ENCODE measurements around the gene DMPK.
"Not testable (repeated sequence)": the region's sequence is repeated elsewhere in the genome, so short reads cannot be mapped to it uniquely, and the experiment has no call there.

The DMPK gene

DNA sequence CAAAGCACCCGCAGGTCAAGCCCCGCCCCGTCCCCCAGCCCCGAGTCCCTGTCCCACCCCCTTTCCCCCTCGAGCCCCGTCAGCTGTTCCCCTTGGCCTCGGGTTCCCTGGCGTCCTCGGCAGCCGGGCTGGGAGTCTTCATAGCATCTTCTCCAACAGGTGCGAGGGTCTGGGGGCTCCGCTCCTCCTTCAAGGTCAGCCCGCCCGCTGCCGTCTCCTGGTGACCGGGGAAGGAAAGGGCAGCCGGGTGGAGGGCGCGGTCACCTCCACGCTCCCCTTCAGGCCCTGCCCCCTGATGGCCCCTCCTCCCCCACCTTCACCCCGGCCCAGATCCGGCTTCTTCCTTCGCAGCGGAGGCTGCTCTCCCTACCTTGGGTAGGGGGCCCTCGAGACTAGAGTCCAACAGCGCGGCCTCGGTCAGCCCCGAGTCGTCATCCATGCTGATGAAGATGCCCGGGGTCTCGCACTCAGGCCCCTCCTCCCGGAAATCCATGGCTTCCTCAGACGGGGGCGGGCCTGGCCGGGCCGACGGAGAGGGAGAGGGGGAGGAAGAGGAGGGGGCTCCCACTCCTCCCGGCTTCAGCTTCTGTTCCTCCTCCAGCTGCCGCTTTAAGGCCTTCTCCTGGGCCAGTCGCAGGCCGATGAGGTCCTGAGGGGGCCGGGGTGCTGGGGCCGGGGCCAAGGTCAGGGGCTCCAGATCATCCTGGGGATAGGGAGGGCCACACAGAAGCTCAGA lies 33.4 kb upstream of the DMPK start:
- FAIRE-seq (no peak), DNase-seq (ENCODE audit: low spot score) (no peak)

DNA sequence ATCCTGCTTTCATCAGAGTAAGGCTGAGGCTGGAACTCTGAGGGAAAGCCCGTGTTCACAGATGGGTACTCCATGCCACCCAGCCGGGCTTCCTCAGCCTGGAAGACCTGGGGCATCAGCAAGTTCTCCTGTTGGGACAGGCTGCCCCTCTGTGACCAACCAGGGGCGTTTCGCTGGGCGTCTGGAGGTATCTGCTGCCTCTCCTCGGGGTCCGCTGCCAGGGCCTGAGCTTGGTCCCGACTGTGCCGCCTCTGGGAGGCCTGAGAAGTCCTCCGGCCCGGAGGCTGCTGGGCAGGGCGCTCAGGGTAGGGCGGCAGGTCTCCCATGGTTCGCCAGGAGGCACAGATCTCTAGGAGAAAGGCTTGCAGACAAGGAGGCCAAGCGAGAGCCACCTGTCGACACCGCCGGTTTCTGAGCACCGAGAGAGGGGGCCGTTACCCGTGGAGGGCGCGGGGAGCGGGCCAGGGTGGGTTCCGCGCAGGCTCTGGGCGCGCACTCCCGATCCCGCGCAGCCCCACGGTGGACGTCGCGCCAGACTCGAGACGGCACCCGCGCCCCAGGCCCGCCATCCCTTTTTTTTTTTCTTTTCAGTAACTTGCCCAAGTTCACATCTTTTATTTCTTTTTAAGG lies 32.7 kb upstream of the DMPK start, which contains the start of gene RSPH6A:
Gene RSPH6A (minus strand): TSS at position 458 of the 630 bp plus-strand sequence. CDS start 132 bp downstream, at position 326.
- no peak for FAIRE-seq
- no peak for DNase-seq (ENCODE audit: low spot score)

DNA sequence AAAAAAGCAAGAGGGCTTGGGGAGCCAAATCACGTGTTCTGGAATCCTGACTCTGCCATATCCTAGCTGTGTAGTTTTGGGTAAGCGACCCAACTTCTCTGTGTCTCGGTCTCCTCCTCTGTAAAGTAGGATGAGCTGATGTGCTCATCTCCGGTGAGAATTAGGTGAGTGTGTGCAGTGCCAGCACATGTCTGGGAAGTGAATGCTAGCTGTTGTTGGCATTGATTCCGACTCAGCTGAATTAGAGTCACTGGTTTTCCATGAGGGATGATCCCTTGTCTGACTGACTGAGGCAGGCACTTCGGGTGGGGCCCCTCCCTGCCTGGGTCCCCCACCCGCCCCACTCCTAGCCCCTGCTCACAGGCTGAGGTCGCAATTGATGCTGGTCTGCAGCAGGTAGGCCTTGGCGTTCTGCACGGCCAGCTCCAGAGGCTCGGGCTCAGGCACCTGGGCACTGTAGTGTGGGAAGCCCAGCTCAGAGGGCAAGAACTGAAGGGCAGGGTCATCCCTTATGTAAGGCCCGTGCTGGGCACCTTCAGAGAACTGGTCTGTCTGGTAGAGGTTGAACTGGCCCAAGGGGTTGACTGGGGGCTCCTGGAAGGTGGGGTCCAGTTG lies 32.0 kb upstream of the DMPK start:
- no peak for FAIRE-seq

DNA sequence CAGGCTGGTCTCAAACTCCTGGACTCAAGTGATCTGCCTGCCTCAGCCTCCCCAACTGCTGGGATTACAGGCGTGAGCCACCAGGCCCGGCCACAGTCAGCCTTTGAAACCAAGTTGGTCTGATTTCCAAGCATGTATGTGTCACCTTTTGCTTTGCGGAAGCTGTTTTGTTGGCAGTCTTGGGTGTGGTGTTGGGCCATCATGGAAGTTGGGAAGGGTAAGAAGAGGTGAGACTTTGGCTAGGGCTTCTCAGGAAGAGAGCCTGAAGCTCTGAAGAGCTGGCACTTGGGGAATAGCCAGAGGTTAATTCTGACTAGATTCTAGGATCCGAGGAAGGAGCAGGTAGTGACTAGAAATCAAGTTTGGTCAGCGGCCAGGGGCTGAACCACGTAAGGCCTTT lies 30.0 kb upstream of the DMPK start:
- no peak for FAIRE-seq
- no peak for DNase-seq (ENCODE audit: low spot score)

More for the DNA sequence above, 32.0 kb upstream of the DMPK start:
- no peak for DNase-seq (ENCODE audit: low spot score)

DNA sequence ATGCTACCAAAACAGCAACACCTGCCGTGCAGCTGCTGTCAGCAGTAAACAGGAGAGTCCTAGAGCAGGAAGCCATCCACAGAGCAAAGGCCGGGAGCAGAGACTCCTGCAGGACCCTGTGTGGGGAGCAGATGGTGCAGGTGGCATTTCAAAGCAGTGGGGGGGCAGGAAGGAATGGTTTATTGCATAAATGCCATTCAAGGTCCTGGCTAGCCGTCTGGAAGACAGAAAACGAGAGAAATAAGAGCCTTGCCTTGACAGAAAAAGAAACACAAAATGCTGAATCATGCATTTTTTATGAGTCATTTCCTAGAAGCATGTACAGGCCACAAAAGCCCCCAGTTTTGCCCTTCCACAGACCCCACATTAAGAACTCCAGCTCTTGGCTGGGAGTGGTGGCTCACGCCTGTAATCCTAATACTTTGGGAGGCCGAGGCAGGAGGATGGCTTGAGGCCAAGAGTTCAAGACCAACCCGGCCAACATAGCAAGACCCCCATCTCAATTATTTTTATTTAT lies 27.4 kb upstream of the DMPK start:
- FAIRE-seq: no peak
- DNase-seq (ENCODE audit: low spot score): peak; percentile 73

DNA sequence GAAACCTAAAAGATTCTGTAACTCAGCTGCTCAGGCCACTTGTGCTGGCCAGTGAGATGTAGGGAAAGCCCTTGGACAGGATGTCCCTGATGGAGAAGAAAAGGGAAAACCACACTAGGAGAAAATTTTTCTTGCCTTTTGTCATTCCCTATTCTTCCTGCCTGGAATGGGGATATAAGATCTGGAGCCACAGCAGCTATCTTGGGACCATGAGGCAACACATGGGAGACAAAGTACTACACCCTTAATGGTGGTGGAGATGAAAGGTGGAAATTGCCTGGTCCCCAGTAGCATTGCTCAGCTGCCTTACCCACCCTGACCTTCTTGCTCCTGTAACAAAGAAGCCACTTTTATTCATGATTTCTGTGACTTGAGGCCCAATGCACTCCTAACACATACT lies 23.4 kb upstream of the DMPK start:
- no peak for FAIRE-seq
- no peak for DNase-seq (ENCODE audit: low spot score)

DNA sequence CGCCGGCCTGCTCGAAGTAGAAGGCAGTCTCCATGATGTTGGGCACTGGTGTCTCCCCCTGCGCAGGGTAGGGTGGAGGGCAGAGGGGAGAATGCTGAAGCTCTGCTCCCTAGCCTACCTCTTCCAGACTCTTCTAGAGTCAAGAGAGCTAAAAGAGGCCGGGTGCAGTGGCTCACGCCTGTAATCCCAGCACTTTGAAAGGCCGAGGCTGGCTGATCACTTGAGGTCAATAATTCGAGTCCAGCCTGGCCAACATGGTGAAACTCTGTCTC lies 22.6 kb upstream of the DMPK start:
- no peak for FAIRE-seq

DNA sequence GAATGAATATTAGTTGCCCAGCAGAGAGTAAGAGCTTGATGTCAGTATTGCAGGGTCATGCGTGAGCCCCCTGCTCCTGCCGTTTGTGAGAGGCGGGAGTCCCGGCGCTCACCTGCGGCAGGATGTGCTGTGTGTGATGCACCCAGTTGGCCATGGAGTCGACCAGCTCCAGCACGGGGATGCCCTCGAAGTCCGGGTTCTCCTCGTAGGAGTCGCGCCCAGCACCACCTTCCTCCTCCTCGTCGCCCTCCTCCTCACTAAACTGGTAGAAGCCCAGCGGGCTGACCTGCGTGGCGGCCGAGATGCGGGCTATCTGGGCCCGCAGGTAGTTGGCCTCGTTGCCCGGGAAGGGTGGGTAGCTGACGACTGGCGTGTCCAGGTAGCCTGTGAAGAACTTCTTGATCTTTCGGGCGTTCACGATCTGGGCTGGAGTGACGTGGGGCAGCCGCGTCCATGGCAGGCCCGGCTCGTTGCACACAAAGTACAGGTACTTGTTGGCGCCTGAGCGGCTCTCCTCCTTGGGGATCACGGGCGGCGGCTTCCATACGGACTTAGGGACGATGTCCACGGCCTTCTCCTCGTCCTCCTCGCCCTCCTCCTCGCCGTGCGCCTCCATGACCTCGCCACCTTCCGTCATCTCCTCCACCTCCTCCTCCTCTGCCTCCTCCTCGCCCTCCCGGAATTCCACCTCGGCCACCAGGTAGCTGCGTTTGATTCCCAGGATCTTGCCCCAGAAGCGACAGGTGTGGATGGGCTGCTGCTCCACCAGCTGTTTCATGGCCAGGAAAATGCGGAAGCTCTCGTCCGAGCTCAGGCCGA lies 22.1 kb upstream of the DMPK start:
- DNase-seq (ENCODE audit: low spot score): no peak

More for the DNA sequence above, 22.6 kb upstream of the DMPK start:
- no peak for DNase-seq (ENCODE audit: low spot score)

DNA sequence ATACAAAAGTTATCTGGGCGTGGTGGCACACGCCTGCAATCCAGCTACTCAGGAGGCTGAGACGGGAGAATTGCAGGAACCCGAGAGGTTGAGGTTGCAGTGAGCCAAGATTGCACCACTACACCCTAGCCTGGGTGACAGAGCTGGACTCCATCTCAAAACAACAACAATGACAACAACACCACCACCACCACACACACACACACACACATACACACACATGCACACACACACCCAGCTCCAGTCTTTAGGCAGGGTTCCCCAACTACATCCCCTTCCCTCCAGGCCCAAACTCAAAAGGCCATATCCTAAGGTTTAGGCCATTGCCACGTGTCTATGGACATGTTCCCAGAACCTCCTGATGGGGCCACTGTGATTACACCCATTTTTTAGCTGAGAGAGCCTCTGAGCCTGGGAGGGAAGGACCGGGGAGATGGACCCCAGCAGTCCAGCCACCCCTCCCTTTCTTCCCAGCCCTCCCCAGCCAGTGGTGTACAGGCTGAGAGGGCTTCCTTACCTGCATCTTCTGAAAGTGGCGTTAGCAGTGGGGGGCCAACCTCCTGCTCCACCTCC lies 19.4 kb upstream of the DMPK start:
- FAIRE-seq: no peak
- DNase-seq (ENCODE audit: low spot score): no peak

More for the DNA sequence above, 22.1 kb upstream of the DMPK start:
- FAIRE-seq: no peak

DNA sequence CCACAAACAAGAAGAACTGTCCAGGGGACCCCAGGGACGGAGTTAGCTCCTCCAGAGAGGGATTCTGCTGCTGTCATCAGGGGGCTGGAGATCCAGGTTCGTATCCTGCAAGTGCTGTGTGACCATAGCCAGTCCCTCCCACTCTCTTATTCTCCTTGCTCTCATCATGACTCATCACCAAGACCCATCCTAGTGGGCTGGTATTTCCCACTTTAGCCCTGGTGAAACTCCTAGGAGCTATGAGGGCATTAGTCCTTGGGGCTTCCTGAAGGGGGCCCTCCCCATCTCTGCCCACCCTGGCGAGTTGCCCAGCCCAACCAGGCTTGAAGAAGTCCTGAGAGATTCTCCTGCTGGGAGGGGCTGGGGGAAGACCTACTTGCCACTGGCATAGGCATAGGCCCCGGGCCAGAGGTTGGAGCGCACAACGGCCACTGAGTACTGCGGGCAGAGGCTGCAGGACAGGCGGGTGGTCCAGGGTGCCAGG lies 17.8 kb upstream of the DMPK start:
- DNase-seq (ENCODE audit: low spot score) (peak; percentile 89), FAIRE-seq (peak; percentile 66)

DNA sequence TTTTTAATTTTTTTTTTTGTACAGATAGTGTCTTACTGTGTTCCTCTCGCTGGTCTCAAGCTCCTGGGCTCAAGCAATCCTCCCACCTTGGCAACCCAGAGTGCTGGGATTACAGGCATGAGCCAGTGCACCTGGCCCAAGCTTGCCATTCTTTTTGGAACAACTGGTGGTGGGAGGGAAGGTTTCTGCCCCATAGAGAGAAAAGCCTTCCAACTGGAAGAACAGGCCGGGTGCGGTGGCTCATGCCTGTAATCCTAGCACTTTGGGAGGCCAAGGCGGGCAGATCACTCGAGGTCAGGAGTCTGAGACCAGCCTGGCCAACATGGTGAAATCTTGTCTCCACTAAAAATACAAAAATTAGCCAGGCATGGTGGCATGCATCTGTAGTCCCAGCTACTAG lies 17.3 kb upstream of the DMPK start:
- DNase-seq (ENCODE audit: low spot score); FAIRE-seq: not testable (repeated sequence)

DNA sequence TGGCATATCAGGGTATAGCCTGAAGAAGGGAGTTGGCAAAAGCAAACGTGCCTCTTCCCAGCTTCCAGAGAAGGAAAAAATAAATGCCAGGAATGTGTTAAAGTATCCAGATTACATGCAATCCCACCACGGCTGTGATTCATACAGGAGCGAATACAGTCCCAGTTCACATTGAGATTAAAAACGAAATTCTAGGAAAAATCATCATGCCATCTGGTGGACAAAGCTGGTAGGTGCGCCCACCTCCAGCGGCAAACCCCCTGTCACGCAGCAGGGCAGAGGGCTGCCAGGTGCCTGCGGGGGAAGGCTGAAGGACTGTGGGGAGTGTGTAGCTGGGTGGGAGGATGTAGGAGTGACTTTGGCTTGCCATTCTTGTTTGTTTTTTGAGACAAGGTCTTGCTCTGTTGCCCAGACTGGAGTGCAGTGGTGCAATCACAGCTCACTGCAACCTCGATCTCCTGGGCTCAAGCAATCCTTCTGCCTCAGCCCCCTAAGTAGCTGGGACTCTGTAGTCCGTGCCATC lies 16.8 kb upstream of the DMPK start:
- FAIRE-seq (peak; percentile 46), DNase-seq (ENCODE audit: low spot score) (peak; percentile 60)

DNA sequence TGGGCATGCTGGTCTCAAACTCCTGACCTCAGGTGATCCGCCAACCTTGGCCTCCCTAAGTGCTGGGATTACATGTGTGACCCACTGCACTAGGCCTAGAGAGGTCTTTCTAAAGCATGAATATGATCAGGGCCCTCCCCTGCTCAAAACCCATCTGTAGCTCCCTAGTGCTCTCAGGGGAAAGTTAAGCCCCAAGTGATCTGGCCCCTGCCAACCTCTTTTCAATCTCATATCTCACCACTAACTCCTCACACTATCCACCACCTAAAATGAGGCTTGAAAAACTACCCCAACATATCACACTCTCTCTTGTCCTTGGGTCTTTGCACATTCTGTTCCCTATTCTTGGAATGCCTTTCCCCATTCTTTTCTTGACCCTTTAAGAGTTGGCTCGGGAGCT lies 12.3 kb upstream of the DMPK start:
- DNase-seq (ENCODE audit: low spot score): no peak

DNA sequence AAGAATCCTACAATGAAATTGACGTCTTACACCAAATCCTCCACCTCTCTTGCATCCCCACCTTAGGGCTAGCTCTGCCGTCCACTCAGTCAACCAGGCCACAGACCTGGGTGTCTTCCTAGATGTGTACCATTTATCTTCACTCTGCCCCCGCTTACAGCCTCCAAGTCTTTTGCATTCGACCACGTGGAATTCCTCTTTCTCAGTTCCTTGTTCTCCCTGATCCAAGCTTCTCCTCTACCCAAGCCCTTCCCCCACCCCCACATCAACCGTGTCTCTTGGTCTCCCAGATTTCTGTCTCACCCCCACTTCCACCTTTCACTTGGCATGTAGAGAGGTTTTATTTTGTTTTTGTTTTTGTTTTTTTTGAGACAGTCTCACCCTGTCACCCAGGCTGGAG lies 11.6 kb upstream of the DMPK start:
- FAIRE-seq (no peak), DNase-seq (ENCODE audit: low spot score) (no peak)

More for the DNA sequence above, 12.3 kb upstream of the DMPK start:
- FAIRE-seq: no peak

DNA sequence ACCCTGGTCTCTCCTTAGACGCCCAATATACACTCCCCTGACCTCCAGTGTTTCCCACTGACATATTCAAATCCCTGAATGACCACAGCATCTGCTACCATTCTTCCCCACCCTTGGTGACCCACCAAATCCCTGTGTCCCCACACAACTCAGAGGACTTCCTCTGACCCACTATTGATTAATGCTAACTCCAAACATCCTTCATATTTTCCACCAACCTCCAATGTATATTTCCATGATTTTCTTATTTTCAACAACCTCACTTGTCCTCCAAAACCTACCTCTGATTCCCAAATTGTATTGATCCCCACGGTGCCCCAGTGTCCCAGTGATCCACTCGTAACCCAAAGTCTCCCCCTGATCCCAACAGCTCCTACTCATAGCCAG lies 10.9 kb upstream of the DMPK start:
- FAIRE-seq (no peak), DNase-seq (ENCODE audit: low spot score) (no peak)

DNA sequence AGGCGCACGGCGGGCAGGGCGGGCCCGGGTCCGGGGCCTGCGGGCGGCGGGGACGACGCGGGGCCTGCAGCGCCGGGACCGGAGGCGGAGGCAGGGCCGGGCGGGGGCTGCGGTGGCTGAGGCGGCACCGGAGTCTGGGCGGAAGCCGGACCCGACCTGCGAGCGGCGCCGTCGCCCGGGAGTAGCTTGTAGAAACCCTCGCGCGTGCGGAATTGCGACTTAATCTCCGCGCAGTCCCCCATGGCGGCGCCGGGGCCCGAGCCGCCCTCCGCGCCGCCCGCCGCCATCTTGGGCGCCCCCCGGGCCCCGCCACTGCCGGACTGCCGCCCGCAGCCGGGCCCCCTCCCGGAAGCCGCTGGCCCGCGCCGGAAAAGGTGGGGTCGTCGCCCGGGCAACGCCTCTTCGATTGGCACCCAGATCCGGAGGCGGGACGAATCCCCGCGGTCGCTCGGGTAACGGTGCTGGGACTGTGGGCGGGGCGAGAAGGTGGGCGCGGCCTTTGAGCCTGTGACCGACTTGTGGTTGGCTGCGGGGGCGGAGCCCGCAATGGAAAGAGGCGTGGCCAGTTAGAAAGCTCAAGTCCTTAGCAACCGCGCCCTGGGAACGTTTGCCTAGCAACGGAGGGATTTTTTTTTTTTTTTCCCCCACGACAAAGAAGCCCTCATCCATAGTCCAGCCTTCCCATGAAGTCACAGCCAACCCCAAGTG lies 10.3 kb upstream of the DMPK start, which contains the start of gene DMWD:
Gene DMWD (minus strand): TSS at position 376 of the 708 bp plus-strand sequence. CDS start 89 bp downstream, at position 287.
- peak; percentile 92 for DNase-seq (ENCODE audit: low spot score)

DNA sequence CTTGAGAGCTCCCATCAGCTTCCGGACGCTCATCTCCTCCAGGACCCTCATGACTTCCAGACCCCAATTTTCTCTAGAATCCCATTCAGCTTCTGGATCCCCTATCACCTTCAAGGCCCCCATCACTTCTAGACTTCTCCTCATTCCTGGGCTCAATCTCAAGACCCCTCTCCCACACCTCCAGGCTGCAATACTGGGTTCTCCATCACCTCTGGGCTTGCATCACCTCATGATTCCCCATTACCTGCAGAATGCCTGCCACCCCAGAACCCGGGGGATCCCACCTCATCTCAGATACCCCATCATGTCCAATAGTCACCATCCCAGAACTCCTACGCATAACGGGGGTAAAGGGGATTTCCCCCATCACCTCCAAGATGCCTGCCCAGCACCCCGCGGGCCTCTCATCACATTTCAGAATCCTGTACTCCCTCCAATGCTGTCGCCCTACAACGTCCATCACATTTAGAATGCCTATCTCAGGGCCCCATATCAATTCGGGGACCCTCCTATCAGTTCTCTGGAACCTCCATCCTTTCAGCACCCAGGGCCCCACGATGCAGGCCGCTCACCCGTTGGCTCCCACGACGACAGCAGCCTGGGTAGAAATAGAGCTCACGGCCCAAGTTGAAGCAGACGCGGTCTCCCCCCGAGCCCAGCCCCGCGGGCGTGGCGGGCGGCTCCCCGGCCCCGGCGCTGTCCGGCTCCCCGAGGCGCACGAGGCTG lies 9.6 kb upstream of the DMPK start:
- DNase-seq (ENCODE audit: low spot score): no peak
- no peak for FAIRE-seq

More for the DNA sequence above, 10.3 kb upstream of the DMPK start, which contains the start of gene DMWD:
- FAIRE-seq: peak; percentile 88

DNA sequence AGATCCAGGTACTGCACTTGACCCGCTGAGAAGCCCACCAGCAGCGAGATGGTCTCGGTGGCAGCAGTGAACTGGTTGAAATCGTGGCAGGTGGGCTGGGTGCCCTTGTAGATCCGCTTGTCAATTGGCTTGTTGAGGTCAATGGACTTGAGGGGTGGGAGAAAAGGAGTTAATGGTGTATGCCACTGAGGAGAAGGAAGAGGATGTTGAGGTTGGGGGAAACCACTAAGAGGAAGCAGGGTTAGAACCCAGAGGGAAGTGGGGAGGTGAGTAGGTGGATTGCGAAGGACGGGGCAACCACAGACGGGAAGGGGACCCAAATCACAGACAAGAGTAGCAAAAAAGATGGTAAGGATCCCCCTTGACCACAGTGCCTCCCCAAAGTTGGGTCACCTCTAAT lies 8.7 kb upstream of the DMPK start:
- no peak for DNase-seq (ENCODE audit: low spot score)
- FAIRE-seq: no peak

DNA sequence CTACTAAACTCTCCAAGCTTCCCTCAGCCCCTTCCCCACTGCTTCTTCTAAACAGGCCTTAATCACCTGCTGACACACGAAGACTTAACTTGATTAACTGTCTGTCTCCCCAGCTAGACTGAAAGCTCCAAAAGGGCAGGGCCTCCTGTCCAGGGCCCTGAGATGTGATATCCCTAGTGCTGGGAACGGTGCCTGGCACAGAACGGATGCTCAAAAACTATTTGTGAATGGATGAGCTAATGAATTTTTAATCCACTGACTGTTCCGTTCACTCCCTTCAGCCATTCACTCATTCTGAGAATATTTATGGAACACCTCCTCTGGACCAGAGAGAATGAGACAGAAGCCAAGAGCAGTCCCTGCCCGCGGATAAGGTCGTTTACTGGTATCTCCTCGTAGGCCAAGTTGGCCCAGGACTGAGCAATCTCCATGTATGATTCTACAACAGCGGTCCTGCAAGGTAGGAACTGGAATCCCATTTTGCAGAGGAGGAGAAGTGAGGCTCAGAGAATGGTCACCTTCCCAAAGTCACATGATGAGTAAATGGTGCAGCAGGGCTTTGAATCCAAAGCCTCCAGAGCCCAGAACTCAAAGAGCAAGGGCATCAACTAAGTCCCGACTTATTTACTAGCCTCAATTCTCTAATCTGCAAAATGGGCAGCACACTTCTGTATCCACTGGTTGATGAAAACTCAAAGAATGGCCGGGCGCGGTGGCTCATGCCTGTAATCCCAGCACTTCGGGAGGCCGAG lies 6.9 kb upstream of the DMPK start:
- FAIRE-seq: no peak
- no peak for DNase-seq (ENCODE audit: low spot score)
